ENCODE measurements around the gene GTF3C4. TPM values are rescaled to one million over a fixed set of nuclear protein-coding genes. Genes with fewer than 3 reads are reported as not detected.
A peak's percentile ranks its signal among the peaks of the same experiment; 100 is the strongest.

Gene GTF3C4
- total RNA-seq, 1 donor from 2014 or later, result 7.6 TPM

GRCh38 chr9:132646726-132647125, 23.5 kb upstream of the GTF3C4 start:
- intact Hi-C loops (cut with DNase I), result no loop called here
- ATAC-seq (ENCODE audit: poor library complexity), result no peak
- DNase-seq, result no peak

- intact Hi-C loops (cut with DNase I), result no loop called here
- no peak for DNase-seq
Measured at GRCh38 chr9:132647355-132647754, 22.9 kb upstream of the GTF3C4 start.

GRCh38 chr9:132647806-132648205, 22.5 kb upstream of the GTF3C4 start:
- no peak for DNase-seq
- intact Hi-C loops (cut with DNase I), result no loop called here
- ATAC-seq (ENCODE audit: poor library complexity), result no peak

More at GRCh38 chr9:132647355-132647754, 22.9 kb upstream of the GTF3C4 start:
- no peak for ATAC-seq (ENCODE audit: poor library complexity)

- no peak for ATAC-seq (ENCODE audit: poor library complexity)
- intact Hi-C loops (cut with DNase I), result no loop called here
- no peak for DNase-seq
Measured at GRCh38 chr9:132648283-132648682, 22.0 kb upstream of the GTF3C4 start.

- intact Hi-C loops (cut with DNase I), result no loop called here
- no peak for DNase-seq
- ATAC-seq (ENCODE audit: poor library complexity), result no peak
Measured at GRCh38 chr9:132648685-132649084, 21.6 kb upstream of the GTF3C4 start.

- ATAC-seq (ENCODE audit: poor library complexity), result no peak
- intact Hi-C loops (cut with DNase I), result no loop called here
Measured at GRCh38 chr9:132651259-132651658, 19.0 kb upstream of the GTF3C4 start.

GRCh38 chr9:132656299-132656698, 14.0 kb upstream of the GTF3C4 start:
- DNase-seq, result no peak
- no peak for ATAC-seq (ENCODE audit: poor library complexity)
- intact Hi-C loops (cut with DNase I), result no loop called here

More at GRCh38 chr9:132651259-132651658, 19.0 kb upstream of the GTF3C4 start:
- no peak for DNase-seq

- DNase-seq (no peak), ATAC-seq (ENCODE audit: poor library complexity) (no peak)
- intact Hi-C loops (cut with DNase I), result no loop called here
Measured at GRCh38 chr9:132662152-132662945, 7.9 kb upstream of the GTF3C4 start.

- intact Hi-C loops (cut with DNase I), result no loop called here
- DNase-seq (no peak), ATAC-seq (ENCODE audit: poor library complexity) (no peak)
Measured at GRCh38 chr9:132663117-132663516, 7.1 kb upstream of the GTF3C4 start.

- no peak for ATAC-seq (ENCODE audit: poor library complexity)
- no peak for DNase-seq
- intact Hi-C loops (cut with DNase I), result no loop called here
Measured at GRCh38 chr9:132663851-132664250, 6.4 kb upstream of the GTF3C4 start.

GRCh38 chr9:132669319-132669697, 956 bp upstream of the GTF3C4 start:
- ATAC-seq (ENCODE audit: poor library complexity) (peak; percentile 59), DNase-seq (no peak)
- intact Hi-C loops (cut with DNase I), result no loop called here

- DNase-seq (peak; percentile 92), ATAC-seq (ENCODE audit: poor library complexity) (peak; percentile 99)
- intact Hi-C loops (cut with DNase I), result no loop called here
Measured at GRCh38 chr9:132669698-132670456, 387 bp upstream of the GTF3C4 start, which contains the start of gene DDX31. Gene DDX31, minus strand, starts transcription at chr9:132669983. Its CDS starts 49 bp downstream, at chr9:132669934.

GRCh38 chr9:132671620-132672412, 1.6 kb downstream of the GTF3C4 start:
- no peak for DNase-seq
- no peak for ATAC-seq (ENCODE audit: poor library complexity)
- intact Hi-C loops (cut with DNase I), result no loop called here

- ATAC-seq (ENCODE audit: poor library complexity) (no peak), DNase-seq (no peak)
- intact Hi-C loops (cut with DNase I), result no loop called here
Measured at GRCh38 chr9:132672413-132672690, 2.1 kb downstream of the GTF3C4 start.

GRCh38 chr9:132673355-132673754, 3.1 kb downstream of the GTF3C4 start:
- ATAC-seq (ENCODE audit: poor library complexity) (no peak), DNase-seq (no peak)
- intact Hi-C loops (cut with DNase I), result no loop called here

GRCh38 chr9:132674485-132674884, 4.2 kb downstream of the GTF3C4 start:
- intact Hi-C loops (cut with DNase I), result no loop called here
- DNase-seq, result no peak
- no peak for ATAC-seq (ENCODE audit: poor library complexity)

- intact Hi-C loops (cut with DNase I), result no loop called here
- ATAC-seq (ENCODE audit: poor library complexity), result no peak
- DNase-seq, result no peak
Measured at GRCh38 chr9:132677976-132678375, 7.7 kb downstream of the GTF3C4 start.

GRCh38 chr9:132679946-132680625, 9.8 kb downstream of the GTF3C4 start:
- intact Hi-C loops (cut with DNase I), result no loop called here
- DNase-seq, result no peak
- no peak for ATAC-seq (ENCODE audit: poor library complexity)

GRCh38 chr9:132681561-132681960, 11.3 kb downstream of the GTF3C4 start:
- ATAC-seq (ENCODE audit: poor library complexity) (no peak), DNase-seq (no peak)
- intact Hi-C loops (cut with DNase I), result no loop called here
